Vagina (tissue), 2 donors: ENCODE data around the gene MAST4.

Source experiments
- CTCF ChIP-seq, 3 experiments: fragments of 450-650 bp in 2 of 3; fragments of 200-600 bp in 1 of 3; sonication (generic) in 1 of 3; IDR thresholded peaks; one replicate each; pipeline ENCODE4 v1.5.1; 2017 to 2019; ENCODE audit warnings: antibody characterized with exemption in 3 of 3, mild to moderate bottlenecking in 2 of 3, moderate library complexity in 2 of 3
- POLR2A ChIP-seq, 2 donors: fragments of 450-650 bp; IDR thresholded peaks; one replicate each; pipeline ENCODE4 v1.6.1; 2017; ENCODE audit warnings: antibody characterized with exemption in 2 of 2, mild to moderate bottlenecking in 2 of 2, moderate library complexity in 2 of 2

- TF ChIP-seq POLR2A (IDR thresholded peaks at IDR 0.05) (peak in 1 of 2 donors; percentile 64), CTCF (IDR thresholded peaks at IDR 0.05) (no peak)
Measured at GRCh38 chr5:66595756-66596635, at the start of gene MAST4.
